Measurements from ENCODE around the gene CD96. TPM values are rescaled to one million over a fixed set of nuclear protein-coding genes. Genes with fewer than 3 reads are reported as not detected.

CD96 gene
- total RNA-seq, 1 donor from 2014 or later, result 67.9 TPM

DNA sequence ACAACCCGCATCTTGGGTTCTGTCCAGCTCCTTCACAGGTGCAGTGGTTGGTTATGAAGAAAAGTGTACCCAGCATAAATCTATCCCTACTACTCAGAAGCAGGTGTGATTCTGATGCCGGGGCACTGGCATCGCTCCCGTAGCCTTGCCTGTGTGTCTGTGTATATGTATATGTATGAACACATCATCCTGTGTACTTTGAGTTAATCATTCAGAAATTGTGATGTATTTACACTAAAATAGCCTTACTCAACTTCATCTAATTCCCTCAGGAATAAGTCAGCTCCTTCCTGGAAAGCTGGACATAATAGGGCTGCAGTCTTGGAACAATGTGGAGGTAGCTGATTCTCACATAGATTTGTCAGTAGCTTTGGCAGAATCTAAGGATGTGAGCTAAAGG lies 59.8 kb downstream of the CD96 start:
- no peak for DNase-seq (ENCODE audit: low spot score)
- Mint-ChIP-seq H3K4me3 (ENCODE audit: low read depth) (no peak overlapping the region), H3K9me3 (no peaks in the 10 kb centered on the region), H3K27me3 (ENCODE audit: low read depth) (no peaks in the 10 kb centered on the region), H3K4me1 (ENCODE audit: low read depth) (peaks cover 75% of the 10 kb centered on the region), H3K36me3 (ENCODE audit: low read depth) (peaks cover 74% of the 10 kb centered on the region), H3K27ac (peak overlapping the region; percentile 63)
- intact Hi-C loops (cut with micrococcal nuclease), result loop anchor here (10.0 kb wide), 1 partner anchor 783 kb away; no protein-coding TSS in a partner anchor

DNA sequence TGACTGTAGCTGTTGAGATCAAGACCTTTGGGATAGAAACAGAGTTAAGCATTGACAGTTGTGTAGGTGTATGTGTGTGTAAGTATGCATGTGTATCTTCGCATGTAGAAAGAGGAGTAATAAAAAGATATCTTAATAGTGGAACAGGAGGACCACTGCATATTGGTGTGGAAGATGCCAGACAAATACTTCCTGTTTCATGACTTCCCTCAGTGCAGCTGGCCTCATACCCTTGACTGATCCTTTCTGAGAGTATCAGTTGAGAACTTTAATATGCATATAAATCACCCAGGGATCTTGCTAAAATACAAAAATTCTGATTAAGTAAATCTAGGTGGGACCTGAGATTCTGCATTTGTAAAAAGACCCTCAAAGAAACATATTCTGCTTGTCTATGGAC lies 61.7 kb downstream of the CD96 start:
- DNase-seq (ENCODE audit: low spot score), result no peak
- Mint-ChIP-seq H3K4me3 (ENCODE audit: low read depth) (no peak overlapping the region), H3K36me3 (ENCODE audit: low read depth) (peaks cover 79% of the 10 kb centered on the region), H3K27ac (peak overlapping the region; percentile 85), H3K4me1 (ENCODE audit: low read depth) (peaks cover 77% of the 10 kb centered on the region), H3K9me3 (no peaks in the 10 kb centered on the region), H3K27me3 (ENCODE audit: low read depth) (no peaks in the 10 kb centered on the region)
- intact Hi-C loops (cut with micrococcal nuclease), result loop anchor here (1.0 to 10.0 kb wide), 5 partner anchors 7 to 781 kb away; partner anchors contain the start of gene CD96

- no peaks in the 10 kb centered on the region for H3K9me3 Mint-ChIP-seq
- peak overlapping the region; percentile 22 for H3K4me3 Mint-ChIP-seq (ENCODE audit: low read depth)
- H3K36me3 Mint-ChIP-seq (ENCODE audit: low read depth), result peaks cover 83% of the 10 kb centered on the region
- intact Hi-C loops (cut with micrococcal nuclease), result loop anchor here (1.0 to 10.0 kb wide), 5 partner anchors 8 to 781 kb away; partner anchors contain the start of gene CD96
- no peak for DNase-seq (ENCODE audit: low spot score)
- no peaks in the 10 kb centered on the region for H3K27me3 Mint-ChIP-seq (ENCODE audit: low read depth)
- H3K27ac Mint-ChIP-seq, result peak overlapping the region; percentile 85
- H3K4me1 Mint-ChIP-seq (ENCODE audit: low read depth), result peaks cover 81% of the 10 kb centered on the region
These were observed 62.1 kb downstream of the CD96 start for GRCh38 chr3:111604119-111604518.

DNA sequence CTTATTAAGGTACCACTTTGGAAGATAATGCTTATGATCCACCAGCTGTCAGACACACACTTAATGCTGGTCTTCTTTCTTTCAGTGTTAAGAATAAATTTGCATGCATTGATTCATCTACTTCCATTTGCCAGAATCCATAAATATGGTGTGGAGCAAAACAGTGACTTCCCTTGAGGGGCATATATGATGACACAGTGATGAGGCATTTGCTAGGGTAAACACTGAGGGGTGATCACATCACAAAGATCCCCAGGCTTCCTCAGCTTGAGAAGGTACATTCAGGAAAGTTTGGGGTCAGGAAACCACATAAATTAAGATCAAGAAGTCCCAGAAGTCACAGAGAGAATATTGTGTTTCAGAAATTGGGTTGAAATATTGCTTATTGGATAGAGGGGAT lies 63.0 kb downstream of the CD96 start:
- intact Hi-C loops (cut with micrococcal nuclease), result loop anchor here (2.0 to 10.0 kb wide), 2 partner anchors 62 to 780 kb away; partner anchors contain the start of gene CD96
- H3K9me3 Mint-ChIP-seq, result no peaks in the 10 kb centered on the region
- peaks cover 85% of the 10 kb centered on the region for H3K4me1 Mint-ChIP-seq (ENCODE audit: low read depth)
- peak overlapping the region; percentile 85 for H3K27ac Mint-ChIP-seq
- peaks cover 84% of the 10 kb centered on the region for H3K36me3 Mint-ChIP-seq (ENCODE audit: low read depth)
- H3K4me3 Mint-ChIP-seq (ENCODE audit: low read depth), result peak overlapping the region; percentile 7
- no peaks in the 10 kb centered on the region for H3K27me3 Mint-ChIP-seq (ENCODE audit: low read depth)
- DNase-seq (ENCODE audit: low spot score), result no peak

GRCh38 chr3:111605493-111605892 lies 63.5 kb downstream of the CD96 start:
- Mint-ChIP-seq H3K4me1 (ENCODE audit: low read depth) (peaks cover 85% of the 10 kb centered on the region), H3K36me3 (ENCODE audit: low read depth) (peaks cover 84% of the 10 kb centered on the region), H3K9me3 (no peaks in the 10 kb centered on the region), H3K27ac (peak overlapping the region; percentile 85), H3K27me3 (ENCODE audit: low read depth) (no peaks in the 10 kb centered on the region), H3K4me3 (ENCODE audit: low read depth) (peak overlapping the region; percentile 7)
- no peak for DNase-seq (ENCODE audit: low spot score)
- intact Hi-C loops (cut with micrococcal nuclease), result loop anchor here (2.0 to 10.0 kb wide), 2 partner anchors 63 to 779 kb away; partner anchors contain the start of gene CD96

DNA sequence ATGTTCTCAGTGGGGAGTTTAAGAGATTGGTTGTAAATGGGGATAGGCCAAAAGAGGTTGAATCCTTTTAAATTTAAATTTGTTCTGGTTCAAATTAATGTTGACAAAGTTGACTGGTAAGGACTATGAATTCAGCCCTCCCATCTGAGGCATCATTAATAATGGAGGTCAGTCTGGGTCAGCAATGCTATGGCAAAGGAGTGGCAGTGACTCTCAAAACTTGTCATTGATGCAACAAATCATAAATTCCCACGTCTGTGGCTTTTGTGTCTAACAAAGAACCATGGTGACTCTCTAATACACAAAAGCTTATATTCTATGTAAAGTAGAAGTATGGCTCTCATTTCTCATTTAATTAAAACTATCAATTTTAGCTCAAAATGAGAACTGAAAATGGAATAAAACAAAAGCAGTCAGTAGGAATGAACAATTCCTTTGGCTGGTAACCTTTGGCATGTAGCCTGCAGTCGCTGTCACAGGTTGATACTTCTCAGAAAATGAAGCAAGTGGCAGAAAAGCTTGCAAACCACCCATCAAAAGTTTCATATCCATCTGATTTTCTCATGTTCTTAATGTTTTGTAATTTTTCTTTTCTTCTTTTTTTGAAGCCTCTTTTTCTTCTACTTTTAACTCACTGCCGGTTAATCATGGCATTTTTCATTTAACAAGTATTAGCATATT lies 65.4 kb downstream of the CD96 start:
- H3K27ac Mint-ChIP-seq, result peak overlapping the region; percentile 98
- intact Hi-C loops (cut with micrococcal nuclease), result loop anchor here (10.0 kb wide), 1 partner anchor 777 kb away; no protein-coding TSS in a partner anchor
- peaks cover 94% of the 10 kb centered on the region for H3K4me1 Mint-ChIP-seq (ENCODE audit: low read depth)
- DNase-seq (ENCODE audit: low spot score), result no peak
- no peak overlapping the region for H3K4me3 Mint-ChIP-seq (ENCODE audit: low read depth)
- peaks cover 88% of the 10 kb centered on the region for H3K36me3 Mint-ChIP-seq (ENCODE audit: low read depth)
- H3K9me3 Mint-ChIP-seq, result no peaks in the 10 kb centered on the region
- no peaks in the 10 kb centered on the region for H3K27me3 Mint-ChIP-seq (ENCODE audit: low read depth)

DNA sequence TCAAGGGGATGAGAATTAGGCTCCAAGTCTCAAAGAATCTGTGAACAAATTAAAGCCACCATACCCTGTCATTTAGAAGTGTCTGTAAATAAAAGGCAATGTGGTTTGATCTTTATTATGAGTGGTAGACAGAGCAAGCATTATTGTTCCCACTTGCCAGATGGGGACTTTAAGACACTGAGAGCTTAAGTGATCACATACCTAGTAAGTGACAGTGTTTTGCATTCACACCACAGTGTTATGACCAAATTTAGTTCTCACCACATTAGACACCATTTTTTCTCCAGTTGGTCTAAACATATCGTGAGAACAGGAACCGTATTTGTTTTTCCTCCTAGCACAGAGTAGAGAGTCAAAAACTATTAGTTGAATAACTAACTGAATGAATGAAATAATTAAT lies 66.4 kb downstream of the CD96 start:
- no peak for DNase-seq (ENCODE audit: low spot score)
- intact Hi-C loops (cut with micrococcal nuclease), result loop anchor here (10.0 kb wide), 1 partner anchor 776 kb away; no protein-coding TSS in a partner anchor
- no peaks in the 10 kb centered on the region for H3K27me3 Mint-ChIP-seq (ENCODE audit: low read depth)
- H3K36me3 Mint-ChIP-seq (ENCODE audit: low read depth), result peaks cover 90% of the 10 kb centered on the region
- H3K4me3 Mint-ChIP-seq (ENCODE audit: low read depth), result peak overlapping the region; percentile 28
- no peaks in the 10 kb centered on the region for H3K9me3 Mint-ChIP-seq
- peak overlapping the region; percentile 98 for H3K27ac Mint-ChIP-seq
- peaks cover 94% of the 10 kb centered on the region for H3K4me1 Mint-ChIP-seq (ENCODE audit: low read depth)

- Mint-ChIP-seq H3K9me3 (no peaks in the 10 kb centered on the region), H3K27me3 (ENCODE audit: low read depth) (no peaks in the 10 kb centered on the region), H3K36me3 (ENCODE audit: low read depth) (peaks cover 88% of the 10 kb centered on the region), H3K27ac (peak overlapping the region; percentile 98), H3K4me3 (ENCODE audit: low read depth) (no peak overlapping the region), H3K4me1 (ENCODE audit: low read depth) (peaks cover 93% of the 10 kb centered on the region)
- DNase-seq (ENCODE audit: low spot score), result no peak
- intact Hi-C loops (cut with micrococcal nuclease), result loop anchor here (2.0 to 10.0 kb wide), 4 partner anchors 13 to 888 kb away; partner anchors contain the start of gene BTLA
These were observed 67.7 kb downstream of the CD96 start for GRCh38 chr3:111609700-111610099.

GRCh38 chr3:111610189-111610588 lies 68.2 kb downstream of the CD96 start:
- H3K27me3 Mint-ChIP-seq (ENCODE audit: low read depth), result no peaks in the 10 kb centered on the region
- DNase-seq (ENCODE audit: low spot score), result peak; percentile 39
- H3K4me3 Mint-ChIP-seq (ENCODE audit: low read depth), result peak overlapping the region; percentile 69
- intact Hi-C loops (cut with micrococcal nuclease), result loop anchor here (2.0 to 10.0 kb wide), 3 partner anchors 13 to 887 kb away; partner anchors contain the start of gene BTLA
- peaks cover 93% of the 10 kb centered on the region for H3K4me1 Mint-ChIP-seq (ENCODE audit: low read depth)
- H3K27ac Mint-ChIP-seq, result peak overlapping the region; percentile 98
- peaks cover 88% of the 10 kb centered on the region for H3K36me3 Mint-ChIP-seq (ENCODE audit: low read depth)
- H3K9me3 Mint-ChIP-seq, result no peaks in the 10 kb centered on the region

DNA sequence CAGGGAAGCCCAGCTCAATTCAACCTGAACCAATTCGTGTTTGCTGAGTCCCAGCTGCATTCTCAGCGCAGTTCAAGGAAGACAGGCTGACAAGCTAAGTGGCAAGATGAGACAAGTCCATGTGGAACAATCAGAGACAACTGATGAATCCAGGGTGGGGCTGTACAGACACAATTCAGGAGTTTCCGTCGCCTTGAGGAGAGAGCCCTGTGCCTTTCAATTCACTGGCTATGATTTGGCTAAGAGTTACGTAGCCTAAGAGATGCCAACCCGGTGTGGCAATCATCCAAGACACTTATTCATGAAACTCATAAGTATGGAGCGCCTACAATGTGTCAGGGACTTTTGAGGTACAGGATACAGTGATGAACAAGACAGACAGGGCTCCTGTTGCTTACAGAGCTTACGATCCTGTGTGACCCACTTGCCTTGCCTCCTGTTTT lies 68.6 kb downstream of the CD96 start:
- intact Hi-C loops (cut with micrococcal nuclease), result loop anchor here (2.0 to 10.0 kb wide), 3 partner anchors 14 to 887 kb away; partner anchors contain the start of gene BTLA
- Mint-ChIP-seq H3K36me3 (ENCODE audit: low read depth) (peaks cover 88% of the 10 kb centered on the region), H3K27ac (peak overlapping the region; percentile 98)

GRCh38 chr3:111613294-111613693 lies 71.3 kb downstream of the CD96 start:
- Mint-ChIP-seq H3K36me3 (ENCODE audit: low read depth) (peaks cover 89% of the 10 kb centered on the region), H3K27me3 (ENCODE audit: low read depth) (no peaks in the 10 kb centered on the region)
- DNase-seq (ENCODE audit: low spot score), result no peak

More for the DNA sequence above, 68.6 kb downstream of the CD96 start:
- no peak for DNase-seq (ENCODE audit: low spot score)
- H3K4me1 Mint-ChIP-seq (ENCODE audit: low read depth), result peaks cover 93% of the 10 kb centered on the region
- H3K27me3 Mint-ChIP-seq (ENCODE audit: low read depth), result no peaks in the 10 kb centered on the region
- H3K4me3 Mint-ChIP-seq (ENCODE audit: low read depth), result peak overlapping the region; percentile 69
- no peaks in the 10 kb centered on the region for H3K9me3 Mint-ChIP-seq

GRCh38 chr3:111615880-111616279 lies 73.9 kb downstream of the CD96 start:
- intact Hi-C loops (cut with micrococcal nuclease), result loop anchor here (1.0 to 10.0 kb wide), 9 partner anchors 12 to 801 kb away; partner anchors contain the start of genes CD96 and ZBED2
- H3K4me1 Mint-ChIP-seq (ENCODE audit: low read depth), result peaks cover 80% of the 10 kb centered on the region
- H3K27me3 Mint-ChIP-seq (ENCODE audit: low read depth), result no peaks in the 10 kb centered on the region
- H3K4me3 Mint-ChIP-seq (ENCODE audit: low read depth), result peak overlapping the region; percentile 19
- peak overlapping the region; percentile 92 for H3K27ac Mint-ChIP-seq
- H3K9me3 Mint-ChIP-seq, result no peaks in the 10 kb centered on the region
- no peak for DNase-seq (ENCODE audit: low spot score)
- H3K36me3 Mint-ChIP-seq (ENCODE audit: low read depth), result peaks cover 85% of the 10 kb centered on the region

More at GRCh38 chr3:111613294-111613693, 71.3 kb downstream of the CD96 start:
- Mint-ChIP-seq H3K4me1 (ENCODE audit: low read depth) (peaks cover 96% of the 10 kb centered on the region), H3K9me3 (no peaks in the 10 kb centered on the region), H3K4me3 (ENCODE audit: low read depth) (peak overlapping the region; percentile 32), H3K27ac (peak overlapping the region; percentile 92)
- intact Hi-C loops (cut with micrococcal nuclease), result loop anchor here (1.0 to 10.0 kb wide), 3 partner anchors 70 to 884 kb away; partner anchors contain the start of gene BTLA

Data from activated T-helper 2 cell treated with anti-CD3 and anti-CD28 coated beads, Interferon-gamma antibody, Interleukin-2, Interleukin-4, amounts not matched to agents 10 μg/mL and 5 μg/mL and 100 μg/mL, durations not matched to agents 14 hours and 24 hours and 36 hours (primary cell).